Measurements from ENCODE around the gene DHDDS.

The DHDDS gene

DNA sequence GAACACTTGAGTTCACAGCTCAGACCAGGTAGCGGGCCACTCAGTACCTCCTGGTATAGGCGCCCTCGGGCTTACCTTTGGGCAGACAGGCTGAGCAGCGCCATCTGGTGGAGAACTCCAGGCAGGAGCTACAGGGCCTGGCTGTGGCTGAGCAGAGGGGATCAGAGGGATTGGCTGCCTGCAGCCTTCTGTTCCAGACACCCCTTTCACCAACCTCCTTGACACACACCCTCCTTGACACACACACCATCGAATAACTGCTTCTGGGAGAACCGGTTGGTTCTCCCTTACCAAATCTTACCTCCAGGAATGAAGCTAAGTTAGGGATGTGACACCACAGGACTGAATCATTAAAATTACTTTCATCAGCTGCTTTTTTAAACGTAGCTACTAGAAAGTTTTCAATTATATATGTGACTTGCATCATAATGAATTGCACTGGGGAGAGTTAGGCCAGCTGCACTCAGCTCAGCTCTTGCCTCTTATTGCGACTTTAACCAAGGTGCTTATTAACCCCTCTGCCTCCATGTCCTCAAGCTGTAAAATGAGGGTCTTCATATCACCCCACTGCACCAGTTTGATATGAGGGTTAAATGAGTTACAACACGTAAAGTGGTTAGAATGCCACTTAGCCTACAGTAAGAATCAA is 14.9 kb upstream of the DHDDS start:
- DNase-seq (ENCODE audit: low spot score): no peak

DNA sequence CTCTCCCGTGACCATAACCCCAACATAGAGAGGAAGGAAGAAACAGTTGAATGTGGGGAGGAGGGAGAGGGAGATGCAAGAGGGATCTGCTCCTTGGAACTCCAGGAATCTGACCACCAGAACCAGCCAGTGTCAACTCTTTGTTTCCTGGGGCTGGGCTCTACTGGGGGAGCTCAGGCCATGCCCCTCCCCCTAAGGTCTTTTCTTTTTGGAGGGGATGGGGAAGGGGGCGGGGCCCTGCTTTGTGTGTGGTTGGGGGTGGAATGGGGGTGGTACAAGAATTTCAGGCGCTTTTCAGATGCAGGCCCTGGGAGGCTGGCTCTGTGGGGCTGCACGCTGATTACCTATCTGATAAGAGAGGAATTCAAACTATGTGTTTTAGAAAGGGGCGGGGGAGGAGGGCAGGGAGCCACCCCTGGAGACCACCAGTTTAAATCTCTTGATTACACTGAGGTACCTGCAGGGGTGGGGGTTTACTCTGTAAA is 13.2 kb upstream of the DHDDS start:
- DNase-seq (ENCODE audit: low spot score): no peak

GRCh38 chr1:26419494-26419893 is 12.6 kb upstream of the DHDDS start:
- DNase-seq (ENCODE audit: low spot score): no peak

DNA sequence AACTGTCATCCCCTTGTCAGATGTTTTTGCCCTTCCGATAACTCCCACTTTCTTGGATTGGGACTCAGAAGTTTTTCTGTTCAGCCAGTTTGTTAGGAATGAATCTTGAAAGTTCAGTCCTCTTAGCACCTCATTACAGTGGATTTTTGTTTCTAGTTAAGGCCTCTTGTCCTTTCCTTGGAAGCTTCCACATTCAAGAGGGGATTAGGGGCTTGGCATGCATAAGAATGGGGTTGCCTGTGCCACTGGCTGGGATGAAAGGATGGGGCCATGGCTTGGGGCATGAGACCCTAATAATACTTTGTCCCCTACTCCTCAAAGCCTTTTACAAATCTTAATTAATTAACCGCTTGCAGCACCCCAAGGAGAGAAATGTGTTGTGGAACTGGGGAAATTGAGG is 2.4 kb upstream of the DHDDS start:
- no peak for DNase-seq (ENCODE audit: low spot score)

GRCh38 chr1:26432793-26433192 is 672 bp downstream of the DHDDS start:
- no peak for DNase-seq (ENCODE audit: low spot score)

GRCh38 chr1:26434161-26434752 is 2.1 kb downstream of the DHDDS start:
- DNase-seq (ENCODE audit: low spot score): no peak

DNA sequence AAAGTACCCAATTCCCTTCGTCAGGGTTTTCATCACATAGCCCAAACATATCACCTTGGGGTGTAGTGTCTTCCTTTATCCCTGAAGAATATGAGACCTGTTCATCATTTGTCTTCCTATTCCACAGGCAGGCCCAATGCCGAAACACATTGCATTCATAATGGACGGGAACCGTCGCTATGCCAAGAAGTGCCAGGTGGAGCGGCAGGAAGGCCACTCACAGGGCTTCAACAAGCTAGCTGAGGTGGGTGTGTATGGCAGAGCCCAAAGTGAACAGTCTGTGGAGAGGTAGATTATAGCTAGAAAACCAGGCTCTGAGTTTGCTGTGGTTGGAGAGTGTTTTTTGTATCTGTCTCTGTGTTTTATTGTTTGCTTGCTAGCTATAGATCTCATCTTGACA is 5.9 kb downstream of the DHDDS start:
- DNase-seq (ENCODE audit: low spot score): no peak

DNA sequence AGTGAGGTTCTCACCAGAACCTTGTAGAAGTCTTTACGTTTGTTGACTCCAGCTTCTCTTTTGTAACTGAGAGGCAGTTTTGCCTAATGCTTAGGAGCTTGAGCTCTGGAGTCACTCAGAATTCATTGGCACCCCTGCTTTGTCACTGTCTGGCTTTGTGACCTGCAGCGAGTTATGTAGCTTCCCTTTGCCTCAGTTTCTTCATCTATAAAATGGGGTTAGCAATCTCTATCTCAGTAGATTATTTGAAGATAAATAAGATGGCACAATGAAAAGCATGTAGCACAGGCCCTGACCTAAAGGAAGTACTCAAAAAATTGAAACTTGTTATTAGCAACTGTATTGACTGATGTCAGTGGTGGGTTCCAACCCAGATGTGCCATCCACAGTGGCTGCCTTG is 8.1 kb downstream of the DHDDS start:
- no peak for DNase-seq (ENCODE audit: low spot score)

DNA sequence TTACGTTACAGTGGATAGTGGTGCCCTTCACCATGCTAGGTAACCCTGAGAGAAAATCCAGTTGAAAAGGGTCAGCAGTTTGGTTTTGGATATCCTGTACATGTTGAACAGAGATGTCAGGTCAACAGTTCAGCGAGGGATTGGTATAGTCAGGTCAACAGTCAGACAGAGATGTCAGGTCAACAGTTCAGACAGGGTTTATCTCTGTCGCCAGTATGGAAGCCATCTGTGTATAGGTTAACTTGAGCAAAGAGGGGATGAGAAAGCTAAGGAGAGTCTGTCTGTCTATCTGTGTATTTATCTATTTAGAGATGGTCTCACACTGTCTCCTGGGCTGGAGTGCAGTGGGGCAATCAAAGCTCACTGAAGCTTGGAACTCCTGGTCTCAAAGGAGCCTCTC is 17.7 kb downstream of the DHDDS start:
- DNase-seq (ENCODE audit: low spot score): no peak

GRCh38 chr1:26450908-26451307 is 18.8 kb downstream of the DHDDS start:
- DNase-seq (ENCODE audit: low spot score): no peak

DNA sequence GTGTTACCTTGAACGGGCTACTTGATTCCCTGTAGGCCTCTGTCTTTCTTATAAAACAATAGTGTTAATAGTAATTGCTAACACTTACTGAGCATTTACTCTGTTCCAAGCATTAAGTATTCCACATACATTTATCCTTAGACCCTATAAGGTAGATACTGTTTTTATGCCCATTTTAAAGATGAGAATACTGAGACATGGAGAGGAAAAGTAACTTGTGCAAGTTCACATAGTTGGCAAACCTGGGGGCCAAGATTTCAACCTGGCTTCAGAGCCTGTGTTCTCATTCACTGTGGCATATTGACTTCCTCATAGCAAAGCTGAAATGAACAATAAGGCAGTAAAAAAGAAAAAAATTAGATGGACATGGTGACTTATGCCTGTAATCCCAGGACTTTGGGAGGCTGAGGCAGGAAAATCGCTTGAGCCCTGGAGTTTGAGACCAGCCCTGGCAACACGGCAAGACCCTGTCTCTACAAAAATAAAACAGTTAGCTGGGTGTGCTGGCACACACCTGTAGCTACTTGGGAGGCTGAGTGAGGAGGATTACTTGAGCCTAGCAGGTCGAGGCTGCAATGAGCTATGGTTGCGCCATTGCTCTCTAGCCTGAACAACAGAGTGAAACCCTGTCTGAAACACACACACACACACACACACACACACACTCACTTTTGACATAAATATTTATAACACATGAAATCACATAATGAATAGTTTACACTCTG is 20.5 kb downstream of the DHDDS start:
- DNase-seq (ENCODE audit: low spot score): no peak

DNA sequence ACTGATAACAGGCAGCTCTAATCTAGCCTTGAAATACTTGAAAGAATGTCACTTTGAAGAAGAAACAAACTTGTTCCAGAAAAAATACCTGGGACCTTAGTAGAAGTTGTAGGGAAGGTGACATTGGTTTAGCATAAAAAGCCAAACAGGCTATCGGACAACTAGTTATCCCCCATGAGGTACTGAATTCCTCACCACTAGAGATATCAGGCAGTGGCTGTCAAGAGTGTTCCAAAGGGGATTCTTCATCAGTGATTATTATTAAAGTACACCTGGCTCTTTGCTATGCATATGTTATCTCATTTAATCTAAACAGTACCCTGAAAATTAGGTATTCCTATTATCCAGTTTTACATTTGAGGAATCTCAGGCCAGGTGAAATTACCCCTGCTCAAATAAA is 27.0 kb downstream of the DHDDS start:
- no peak for DNase-seq (ENCODE audit: low spot score)

DNA sequence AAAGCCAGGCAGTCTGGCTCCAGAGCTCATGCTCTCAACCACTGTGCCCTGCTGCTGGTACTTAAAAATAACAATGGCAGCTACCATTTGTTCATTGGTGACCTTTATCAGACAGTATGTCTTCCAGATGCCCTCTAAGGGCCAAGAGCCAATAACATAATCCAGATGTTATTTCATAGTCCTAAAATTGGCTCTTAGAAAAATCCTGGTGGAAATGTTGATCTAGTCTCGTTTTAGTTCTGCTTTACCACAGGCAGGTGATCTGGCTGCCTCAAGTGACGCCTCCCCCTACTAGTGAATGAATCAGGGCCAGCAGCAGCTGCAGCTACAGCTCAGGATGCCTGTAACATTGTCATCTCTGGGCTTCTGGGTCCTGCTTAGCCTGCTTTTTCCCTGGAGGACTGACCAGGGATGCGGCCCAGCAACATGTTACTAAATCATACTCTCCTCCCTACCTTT is 27.5 kb downstream of the DHDDS start:
- DNase-seq (ENCODE audit: low spot score): no peak

GRCh38 chr1:26468911-26469310 is 36.8 kb downstream of the DHDDS start:
- DNase-seq (ENCODE audit: low spot score): peak; percentile 67

- DNase-seq (ENCODE audit: low spot score): no peak
Observed at GRCh38 chr1:26469558-26469957, 37.4 kb downstream of the DHDDS start.

DNA sequence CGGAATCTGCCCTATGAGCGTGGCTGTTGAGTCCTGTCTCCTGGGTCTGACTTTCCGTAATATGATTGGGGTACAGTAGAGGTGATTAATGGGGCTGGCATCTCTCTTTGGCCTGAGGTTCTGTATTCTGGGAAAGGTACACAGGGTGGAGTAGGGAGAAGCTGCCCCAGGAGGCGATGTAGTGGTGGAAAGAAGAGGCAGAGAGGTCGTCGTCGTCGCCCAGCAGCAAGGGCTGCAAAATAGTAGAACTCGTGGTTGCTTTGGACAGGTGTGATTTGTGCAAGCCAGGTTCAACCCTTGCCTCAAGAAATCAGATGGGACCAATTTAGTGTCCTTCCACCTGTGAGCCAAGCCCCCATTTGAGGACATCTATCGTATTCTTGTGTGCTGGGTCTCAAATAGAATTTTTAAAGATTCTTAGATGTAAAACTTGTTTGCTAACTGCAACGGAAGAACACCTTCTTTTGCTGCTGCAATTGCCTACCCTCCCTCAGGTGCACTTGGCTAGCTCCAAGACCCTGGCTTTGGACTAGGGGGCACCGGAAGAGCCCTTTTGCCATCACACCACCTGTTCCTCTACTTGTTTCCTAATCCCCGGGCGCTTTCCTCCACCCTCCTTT is 38.9 kb downstream of the DHDDS start:
- DNase-seq (ENCODE audit: low spot score): no peak

DNA sequence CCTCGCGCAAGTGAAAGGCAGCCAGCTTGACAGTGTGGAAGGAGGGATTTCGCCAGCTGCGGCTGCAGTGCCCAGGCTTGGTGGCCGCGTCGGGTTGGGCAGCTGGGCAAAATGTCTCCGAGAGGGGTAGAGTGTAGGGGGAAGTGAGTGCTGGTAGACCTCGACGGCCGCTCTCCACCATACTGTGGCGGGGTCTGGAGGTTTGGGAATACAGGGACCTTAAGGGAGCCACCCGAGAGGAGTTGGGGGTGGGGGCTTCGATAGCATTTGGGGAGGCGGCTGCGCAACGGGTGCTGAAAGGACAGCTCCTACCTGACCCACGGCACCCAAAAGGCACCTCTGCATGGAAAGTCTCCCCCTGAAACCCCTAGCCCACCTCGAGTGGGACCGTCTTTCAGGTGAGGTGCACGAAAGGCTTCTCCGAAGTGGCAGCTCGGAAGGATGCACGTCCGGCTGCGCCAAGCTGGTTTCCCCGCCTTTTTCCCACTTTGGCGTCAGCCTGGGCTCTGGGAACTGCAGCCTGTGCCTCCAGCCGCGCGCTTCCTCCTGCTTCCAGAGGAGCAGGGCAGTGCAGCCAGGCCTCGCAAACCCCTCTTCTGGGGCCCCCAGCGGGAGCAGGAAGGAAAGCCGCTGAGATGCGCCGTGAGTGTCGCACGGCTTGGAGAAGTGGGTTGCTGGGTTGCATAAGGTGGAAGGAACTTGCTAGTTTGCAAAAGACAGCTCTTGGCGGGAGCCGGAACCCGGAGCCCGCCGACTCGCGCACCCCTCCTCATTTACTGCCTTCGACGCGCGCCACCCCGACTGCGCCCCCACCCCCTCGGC is 39.6 kb downstream of the DHDDS start:
- peak; percentile 76 for DNase-seq (ENCODE audit: low spot score)

- peak; percentile 96 for DNase-seq (ENCODE audit: low spot score)
Observed at GRCh38 chr1:26472320-26472900, 40.3 kb downstream of the DHDDS start, which contains the start of gene HMGN2. HMGN2 (plus strand) TSS chr1:26472440; CDS start chr1:26472613, 173 bp downstream.

- peak; percentile 95 for DNase-seq (ENCODE audit: low spot score)
Observed at GRCh38 chr1:26472901-26473845, 41.1 kb downstream of the DHDDS start.

- DNase-seq (ENCODE audit: low spot score): no peak
Observed at GRCh38 chr1:26474818-26475217, 42.7 kb downstream of the DHDDS start.

All from left forelimb (tissue), 1 donor.